PC-9 (cell line): ENCODE data around the gene AGBL4. TPM values are rescaled to one million over a fixed set of nuclear protein-coding genes. Genes with fewer than 3 reads are reported as not detected.

Experiments
- BruUV-seq: library from RNA; stranded (reverse); fragments of 400-500 nt; replicated peaks from 2 replicates; lab custom pipeline; 2021; lab: Mats Ljungman, UMichigan
- CTCF ChIA-PET: fragments of 300-600 bp; sonication (Branson Sonifier 250); formaldehyde crosslinking; loops from one replicate; lab custom pipeline; 2022; ENCODE audit warnings: antibody characterized with exemption; lab: Charles Lee
- POLR2A ChIA-PET: fragments of 300-600 bp; sonication (Branson Sonifier 250); formaldehyde crosslinking; loops from one replicate; lab custom pipeline; 2022; ENCODE audit warnings: antibody characterized with exemption; ENCODE audit not compliant: unreplicated experiment; lab: Charles Lee
- DNase-seq, 2 experiments: peaks; one replicate each; pipeline versions ENCODE4 v3.0.0 to v3.0.0-alpha.2; 2015 to 2022; ENCODE audit warnings: mixed read lengths in 1 of 2
- H2AFZ ChIP-seq: fragments of 200-600 bp; sonication (generic); 2 replicates; pipeline ENCODE4 v1.8.1; 2017; ENCODE audit warnings: antibody characterized with exemption
- H3F3A ChIP-seq: fragments of 200-600 bp; sonication (generic); 2 replicates; pipeline ENCODE4 v1.8.1; 2017; ENCODE audit warnings: antibody characterized with exemption, mild to moderate bottlenecking, low read depth; ENCODE audit not compliant: insufficient read depth
- H3K27ac ChIP-seq: fragments of 200-600 bp; sonication (generic); 2 replicates; pipeline ENCODE4 v1.6.1; 2016; ENCODE audit warnings: mixed run types
- H3K27me3 ChIP-seq: fragments of 200-600 bp; sonication (generic); 2 replicates; pipeline ENCODE4 v1.6.1; 2016; ENCODE audit warnings: low read depth, mixed run types; ENCODE audit not compliant: insufficient read depth
- H3K36me3 ChIP-seq: fragments of 200-600 bp; sonication (generic); 2 replicates; pipeline ENCODE4 v1.6.1; 2016; ENCODE audit warnings: low read depth, mixed run types
- H3K4me1 ChIP-seq: fragments of 200-600 bp; sonication (generic); replicated peaks from 2 replicates; pipeline ENCODE4 v1.6.1; 2016; ENCODE audit warnings: mixed run types; ENCODE audit not compliant: insufficient read depth
- H3K4me2 ChIP-seq: fragments of 200-600 bp; sonication (generic); 2 replicates; pipeline ENCODE4 v1.6.1; 2017; ENCODE audit warnings: mixed run types
- H3K4me3 ChIP-seq: fragments of 200-600 bp; sonication (generic); 2 replicates; pipeline ENCODE4 v1.6.1; 2016; ENCODE audit warnings: mixed run types
- H3K79me2 ChIP-seq: fragments of 200-600 bp; sonication (generic); 2 replicates; pipeline ENCODE4 v1.6.1; 2017; ENCODE audit warnings: low read depth, mixed run types
- H3K9me2 ChIP-seq: fragments of 200-600 bp; sonication (generic); 2 replicates; pipeline ENCODE4 v1.8.1; 2017; ENCODE audit warnings: mild to moderate bottlenecking; ENCODE audit not compliant: insufficient read depth
- H3K9me3 ChIP-seq: fragments of 200-600 bp; sonication (generic); 2 replicates; pipeline ENCODE4 v1.8.1; 2016; ENCODE audit warnings: low read depth; ENCODE audit not compliant: insufficient read depth
- H4K20me1 ChIP-seq: fragments of 200-600 bp; sonication (generic); 2 replicates; pipeline ENCODE4 v1.8.1; 2017; ENCODE audit not compliant: insufficient read depth
- EZH2 ChIP-seq: fragments of 200-600 bp; sonication (generic); IDR thresholded peaks from 2 replicates; pipeline ENCODE4 v1.8.0; 2017; ENCODE audit warnings: antibody characterized with exemption, low read depth
- intact Hi-C: fragments of 100-400 bp; cut with micrococcal nuclease; formaldehyde crosslinking; loops from one replicate; pipeline ENCODE4 v1.10.0; 2022; ENCODE audit not compliant: unreplicated experiment
- total RNA-seq: library from RNA; stranded (reverse); gene quantifications from 2 replicates; pipeline ENCODE4 v1.2.3, GENCODE V29; 2021
- TF ChIP-seq, protein P1 (sequence below): fragments of 200-600 bp; sonication (generic); conservative IDR thresholded peaks from 2 replicates; pipeline ENCODE4 v1.6.1; 2017; ENCODE audit warnings: mixed run types, antibody characterized with exemption, mild to moderate bottlenecking, moderate library complexity

AGBL4 gene
- total RNA-seq, 1 experiment from 2014 or later, result not detected

DNA sequence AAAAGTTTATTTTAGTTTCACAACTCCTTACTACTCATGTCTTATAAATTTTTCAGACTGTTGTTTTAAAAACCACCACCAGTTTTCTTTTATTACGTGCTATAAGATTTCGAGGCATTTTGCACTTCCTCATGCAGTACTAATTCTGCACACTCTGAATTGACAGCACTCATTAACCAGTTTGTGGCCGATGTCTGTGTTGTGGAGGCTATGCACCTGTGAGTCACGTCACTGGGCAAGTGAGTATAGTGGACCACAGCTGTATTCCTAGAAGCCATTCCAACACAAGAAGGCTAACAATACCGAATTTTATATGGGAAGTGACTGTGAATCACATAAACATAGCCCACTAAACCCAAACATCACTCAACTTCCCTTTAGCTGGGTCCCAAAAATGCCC, 1530.7 kb downstream of the AGBL4 start:
- intact Hi-C loops, result no loop called here
- POLR2A ChIA-PET, result no interaction called here
- BruUV-seq, result no TSS peak

DNA sequence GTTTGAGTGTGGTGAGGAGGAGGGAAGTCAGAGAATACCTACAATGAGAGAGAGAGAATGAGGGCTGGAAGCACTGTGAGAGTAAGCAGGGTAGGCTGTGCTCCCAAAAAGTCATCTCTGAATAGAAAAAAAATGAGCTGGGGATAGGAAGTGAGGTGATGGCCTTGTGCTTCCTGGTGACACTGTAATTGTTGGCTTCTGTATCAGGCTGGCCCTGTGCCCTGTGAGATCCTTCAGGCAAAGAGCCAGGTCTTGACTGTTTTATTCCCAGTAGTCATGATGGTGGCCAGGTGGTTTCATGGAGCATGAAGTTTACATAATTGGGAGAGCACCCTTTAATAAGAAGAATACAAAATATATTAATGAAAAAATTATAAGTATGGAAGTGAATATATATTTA, 1531.4 kb downstream of the AGBL4 start:
- intact Hi-C loops, result no loop called here
- Histone ChIP-seq H3K4me3 (no peak overlapping the region), H3K27ac (no peak overlapping the region), H4K20me1 (no peaks in the 10 kb centered on the region), H3K36me3 (no peaks in the 10 kb centered on the region), H3K9me2 (no peaks in the 10 kb centered on the region), H3K9me3 (no peaks in the 10 kb centered on the region), H3K79me2 (no peaks in the 10 kb centered on the region), H3K4me2 (no peak overlapping the region), H3K4me1 (no peaks in the 10 kb centered on the region), H3K27me3 (0 out of 2 replicates have a peak, but pooled peaks cover 10% of the 10 kb centered on the region), H3F3A (no peaks in the 10 kb centered on the region), H2AFZ (no peak overlapping the region)
- ChIA-PET CTCF (no interaction called here), POLR2A (no interaction called here)
- TF ChIP-seq EZH2, result no peak
- TF ChIP-seq, protein P1, sequence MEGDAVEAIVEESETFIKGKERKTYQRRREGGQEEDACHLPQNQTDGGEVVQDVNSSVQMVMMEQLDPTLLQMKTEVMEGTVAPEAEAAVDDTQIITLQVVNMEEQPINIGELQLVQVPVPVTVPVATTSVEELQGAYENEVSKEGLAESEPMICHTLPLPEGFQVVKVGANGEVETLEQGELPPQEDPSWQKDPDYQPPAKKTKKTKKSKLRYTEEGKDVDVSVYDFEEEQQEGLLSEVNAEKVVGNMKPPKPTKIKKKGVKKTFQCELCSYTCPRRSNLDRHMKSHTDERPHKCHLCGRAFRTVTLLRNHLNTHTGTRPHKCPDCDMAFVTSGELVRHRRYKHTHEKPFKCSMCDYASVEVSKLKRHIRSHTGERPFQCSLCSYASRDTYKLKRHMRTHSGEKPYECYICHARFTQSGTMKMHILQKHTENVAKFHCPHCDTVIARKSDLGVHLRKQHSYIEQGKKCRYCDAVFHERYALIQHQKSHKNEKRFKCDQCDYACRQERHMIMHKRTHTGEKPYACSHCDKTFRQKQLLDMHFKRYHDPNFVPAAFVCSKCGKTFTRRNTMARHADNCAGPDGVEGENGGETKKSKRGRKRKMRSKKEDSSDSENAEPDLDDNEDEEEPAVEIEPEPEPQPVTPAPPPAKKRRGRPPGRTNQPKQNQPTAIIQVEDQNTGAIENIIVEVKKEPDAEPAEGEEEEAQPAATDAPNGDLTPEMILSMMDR, result no peak
- no peak for DNase-seq
- no TSS peak for BruUV-seq

More for the DNA sequence above, 1530.7 kb downstream of the AGBL4 start:
- Histone ChIP-seq H3K4me3 (no peak overlapping the region), H3K27ac (no peak overlapping the region), H3K27me3 (0 out of 2 replicates have a peak, but pooled peaks cover 10% of the 10 kb centered on the region), H3F3A (no peaks in the 10 kb centered on the region), H2AFZ (no peak overlapping the region), H4K20me1 (0 out of 2 replicates have a peak, but pooled peaks cover 5% of the 10 kb centered on the region), H3K4me1 (no peaks in the 10 kb centered on the region), H3K9me3 (no peaks in the 10 kb centered on the region), H3K9me2 (no peaks in the 10 kb centered on the region), H3K4me2 (no peak overlapping the region), H3K79me2 (no peaks in the 10 kb centered on the region), H3K36me3 (no peaks in the 10 kb centered on the region)
- TF ChIP-seq, protein P1, result no peak
- TF ChIP-seq EZH2, result no peak
- no peak for DNase-seq
- CTCF ChIA-PET, result no interaction called here

DNA sequence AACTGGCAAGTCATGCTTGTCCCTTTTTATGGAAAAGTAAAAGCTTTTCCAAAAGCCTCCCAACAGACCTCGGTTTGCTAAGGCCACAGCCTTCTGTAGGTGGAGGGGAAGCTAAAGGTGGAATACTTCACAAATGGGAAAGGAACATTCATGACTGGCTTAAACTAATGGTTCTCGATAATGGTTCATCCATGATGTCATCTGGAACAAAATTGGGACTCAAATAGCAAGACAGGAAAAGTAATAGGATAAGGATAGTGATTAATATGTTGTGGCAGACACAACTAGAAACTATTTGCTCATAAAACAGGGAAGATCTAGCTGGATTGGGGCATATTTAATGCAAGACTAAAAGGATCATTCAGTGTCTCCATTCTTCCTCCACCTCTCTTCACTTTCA, 1535.0 kb downstream of the AGBL4 start:
- no peaks in the 10 kb centered on the region for H3F3A ChIP-seq
- H3K27me3 ChIP-seq, result no peaks in the 10 kb centered on the region
- H3K36me3 ChIP-seq, result no peaks in the 10 kb centered on the region
- DNase-seq, result no peak
- H3K4me3 ChIP-seq, result no peak overlapping the region
- BruUV-seq, result no TSS peak
- CTCF ChIA-PET, result no interaction called here
- no peaks in the 10 kb centered on the region for H3K9me2 ChIP-seq
- POLR2A ChIA-PET, result no interaction called here
- no peaks in the 10 kb centered on the region for H3K4me1 ChIP-seq
- H3K4me2 ChIP-seq, result no peak overlapping the region
- H3K9me3 ChIP-seq, result no peaks in the 10 kb centered on the region
- H3K79me2 ChIP-seq, result no peaks in the 10 kb centered on the region
- no peaks in the 10 kb centered on the region for H4K20me1 ChIP-seq
- H2AFZ ChIP-seq, result no peak overlapping the region
- no peak overlapping the region for H3K27ac ChIP-seq
- no peak for TF ChIP-seq EZH2
- TF ChIP-seq, protein P1, result no peak
- intact Hi-C loops, result no loop called here

Other genes starting within 250 kb of the AGBL4 start
- not detected in 2 replicates for gene ELAVL4, start 85.0 kb upstream of the AGBL4 start, total RNA-seq